GM23338 (cell line): ENCODE results near the gene TEX36. TPM values are rescaled to one million over a fixed set of nuclear protein-coding genes. Genes with fewer than 3 reads are reported as not detected.

Experiments
- ATAC-seq: fragments of 200-7000 bp; cut with Tn5 transposase; 3 replicates; pipeline ENCODE4 v1.9.1; 2020
- DNase-seq: peaks from one replicate; pipeline ENCODE4 v3.0.0-alpha.2; 2015; ENCODE audit warnings: low spot score
- H2AFZ ChIP-seq: fragments of 200-600 bp; sonication (generic); 2 replicates; pipeline ENCODE4 v1.8.0; 2016; ENCODE audit warnings: antibody characterized with exemption, mild to moderate bottlenecking, moderate library complexity
- H3F3A ChIP-seq: fragments of 200-600 bp; sonication (generic); replicated peaks from 2 replicates; pipeline ENCODE4 v1.8.0; 2017; ENCODE audit warnings: antibody characterized with exemption, mixed run types, low read depth
- H3K27ac ChIP-seq: fragments of 200-600 bp; sonication (generic); 2 replicates; pipeline ENCODE4 v1.6.1; 2016; ENCODE audit warnings: low read depth
- H3K27me3 ChIP-seq: fragments of 200-600 bp; sonication (generic); 2 replicates; pipeline ENCODE4 v1.8.0; 2016; ENCODE audit warnings: mild to moderate bottlenecking, mixed run types, moderate library complexity; ENCODE audit not compliant: insufficient read depth
- H3K36me3 ChIP-seq: fragments of 200-600 bp; sonication (generic); 2 replicates; pipeline ENCODE4 v1.8.0; 2016; ENCODE audit warnings: mild to moderate bottlenecking; ENCODE audit not compliant: insufficient read depth
- H3K4me1 ChIP-seq: fragments of 200-600 bp; sonication (generic); 2 replicates; pipeline ENCODE4 v1.8.0; 2016; ENCODE audit warnings: mild to moderate bottlenecking, moderate library complexity; ENCODE audit not compliant: insufficient read depth
- H3K4me2 ChIP-seq: fragments of 200-600 bp; sonication (generic); 2 replicates; pipeline ENCODE4 v1.7.1; 2017; ENCODE audit warnings: mixed run types
- H3K4me3 ChIP-seq: fragments of 200-600 bp; sonication (generic); 2 replicates; pipeline ENCODE4 v1.6.1; 2016; ENCODE audit warnings: mixed run types
- H3K79me2 ChIP-seq: fragments of 200-600 bp; sonication (generic); replicated peaks from 2 replicates; pipeline ENCODE4 v1.8.0; 2017; ENCODE audit warnings: mild to moderate bottlenecking; ENCODE audit not compliant: insufficient read depth
- H3K9me2 ChIP-seq: fragments of 200-600 bp; sonication (generic); 2 replicates; pipeline ENCODE4 v1.8.0; 2017; ENCODE audit not compliant: insufficient read depth
- H4K20me1 ChIP-seq: fragments of 200-600 bp; sonication (generic); replicated peaks from 2 replicates; pipeline ENCODE4 v1.8.0; 2017; ENCODE audit warnings: mild to moderate bottlenecking; ENCODE audit not compliant: insufficient read depth
- H3K27ac Mint-ChIP-seq: 2 replicates; pipeline ENCODE4 v1.8.0; 2020; ENCODE audit warnings: inconsistent platforms, mild to moderate bottlenecking, moderate library complexity, mixed read lengths
- H3K27me3 Mint-ChIP-seq: 3 replicates; pipeline ENCODE4 v1.8.0; 2022; ENCODE audit warnings: low read depth, mild to moderate bottlenecking, moderate library complexity, mixed read lengths, inconsistent platforms; ENCODE audit not compliant: insufficient read depth, poor library complexity
- H3K36me3 Mint-ChIP-seq: 3 replicates; pipeline ENCODE4 v1.8.0; 2021; ENCODE audit warnings: low read depth, mild to moderate bottlenecking, inconsistent platforms, moderate library complexity, mixed read lengths
- H3K4me1 Mint-ChIP-seq: 3 replicates; pipeline ENCODE4 v1.8.0; 2020; ENCODE audit warnings: mild to moderate bottlenecking, inconsistent platforms, mixed read lengths
- H3K4me3 Mint-ChIP-seq: 3 replicates; pipeline ENCODE4 v1.8.0; 2021; ENCODE audit warnings: moderate library complexity, mild to moderate bottlenecking, inconsistent platforms, mixed read lengths
- H3K9me3 Mint-ChIP-seq: 3 replicates; pipeline ENCODE4 v1.8.0; 2020; ENCODE audit warnings: moderate library complexity, mild to moderate bottlenecking, inconsistent platforms, mixed read lengths
- CREB1 ChIP-seq: fragments of 250-450 bp; sonication (Bioruptor Pico); IDR thresholded peaks from 2 replicates; pipeline ENCODE4 v1.5.0; 2020; ENCODE audit warnings: low read depth, mild to moderate bottlenecking, moderate library complexity
- EZH2phosphoT487 ChIP-seq: fragments of 200-600 bp; sonication (generic); IDR thresholded peaks from one replicate; pipeline ENCODE4 v1.8.1; 2018; ENCODE audit warnings: antibody characterized with exemption; ENCODE audit not compliant: unreplicated experiment
- ZNF331 ChIP-seq: fragments of 250-450 bp; sonication (Bioruptor Pico); IDR thresholded peaks from 2 replicates; pipeline ENCODE4 v1.5.0; 2020; ENCODE audit warnings: low read depth, mild to moderate bottlenecking, moderate library complexity
- ZNF462 ChIP-seq: fragments of 250-450 bp; sonication (Bioruptor Pico); IDR thresholded peaks from 2 replicates; pipeline ENCODE4 v1.5.0; 2020; ENCODE audit warnings: mild to moderate bottlenecking, moderate library complexity
- polyA plus RNA-seq: library from polyadenylated mRNA; unstranded; fragments of >200 nt; fragmentation: Nextera tagmentation; extraction: Ambion mirVana; gene quantifications from 2 replicates; pipeline ENCODE4 v1.2.1, GENCODE V29; 2016
- total RNA-seq: library from RNA; depleted of rRNA; stranded (reverse); fragments of >200 nt; shearing (Covaris generic); gene quantifications from 2 replicates; pipeline ENCODE4 v1.2.3, GENCODE V29; 2014
- TF ChIP-seq, protein P1 (sequence below): IDR thresholded peaks from 2 replicates; pipeline ENCODE4 v1.6.1; 2016; ENCODE audit warnings: antibody characterized with exemption
- TF ChIP-seq, protein P2 (sequence below), 2 experiments: fragments of 200-600 bp in 1 of 2; sonication (generic) in 1 of 2; conservative IDR thresholded peaks; 2 replicates each; pipeline versions ENCODE4 v1.5.1 to v1.6.1; 2016 to 2017; ENCODE audit warnings: antibody characterized with exemption in 2 of 2, low read depth in 2 of 2, mild to moderate bottlenecking in 2 of 2, moderate library complexity in 1 of 2

The TEX36 gene
- total and polyA plus RNA-seq, 2 experiments from 2014 or later = not detected

GRCh38 chr10:125629758-125630376 is 53.1 kb downstream of the TEX36 start (continued):
- TF ChIP-seq ZNF462 (CRISPR knock-in tag) (no peak), ZNF331 (CRISPR knock-in tag) (no peak)

- Mint-ChIP-seq H3K27me3 (no peaks in the 10 kb centered on the region), H3K9me3 (no peaks in the 10 kb centered on the region; the same call in 1 of the 3 replicates), H3K4me1 (peaks cover 7% of the 10 kb centered on the region), H3K36me3 (no peaks in the 10 kb centered on the region), H3K4me3 (no peak overlapping the region), H3K27ac (no peak overlapping the region)
- no peak for DNase-seq
- H3K4me3 ChIP-seq = no peak overlapping the region
- no peaks in the 10 kb centered on the region for H4K20me1 ChIP-seq
- H3K27me3 ChIP-seq = no peaks in the 10 kb centered on the region
- H3K27ac ChIP-seq = no peak overlapping the region
- H3K36me3 ChIP-seq = no peaks in the 10 kb centered on the region
- no peak overlapping the region for H3K4me2 ChIP-seq
- no peaks in the 10 kb centered on the region for H3K9me2 ChIP-seq
- ATAC-seq = no peak
- H2AFZ ChIP-seq = no peak overlapping the region
- no peaks in the 10 kb centered on the region for H3K79me2 ChIP-seq
- no peaks in the 10 kb centered on the region for H3F3A ChIP-seq
- no peaks in the 10 kb centered on the region for H3K4me1 ChIP-seq
- TF ChIP-seq, protein P1, sequence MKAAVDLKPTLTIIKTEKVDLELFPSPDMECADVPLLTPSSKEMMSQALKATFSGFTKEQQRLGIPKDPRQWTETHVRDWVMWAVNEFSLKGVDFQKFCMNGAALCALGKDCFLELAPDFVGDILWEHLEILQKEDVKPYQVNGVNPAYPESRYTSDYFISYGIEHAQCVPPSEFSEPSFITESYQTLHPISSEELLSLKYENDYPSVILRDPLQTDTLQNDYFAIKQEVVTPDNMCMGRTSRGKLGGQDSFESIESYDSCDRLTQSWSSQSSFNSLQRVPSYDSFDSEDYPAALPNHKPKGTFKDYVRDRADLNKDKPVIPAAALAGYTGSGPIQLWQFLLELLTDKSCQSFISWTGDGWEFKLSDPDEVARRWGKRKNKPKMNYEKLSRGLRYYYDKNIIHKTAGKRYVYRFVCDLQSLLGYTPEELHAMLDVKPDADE = no peak
- TF ChIP-seq EZH2phosphoT487 = no peak
- TF ChIP-seq, protein P2, sequence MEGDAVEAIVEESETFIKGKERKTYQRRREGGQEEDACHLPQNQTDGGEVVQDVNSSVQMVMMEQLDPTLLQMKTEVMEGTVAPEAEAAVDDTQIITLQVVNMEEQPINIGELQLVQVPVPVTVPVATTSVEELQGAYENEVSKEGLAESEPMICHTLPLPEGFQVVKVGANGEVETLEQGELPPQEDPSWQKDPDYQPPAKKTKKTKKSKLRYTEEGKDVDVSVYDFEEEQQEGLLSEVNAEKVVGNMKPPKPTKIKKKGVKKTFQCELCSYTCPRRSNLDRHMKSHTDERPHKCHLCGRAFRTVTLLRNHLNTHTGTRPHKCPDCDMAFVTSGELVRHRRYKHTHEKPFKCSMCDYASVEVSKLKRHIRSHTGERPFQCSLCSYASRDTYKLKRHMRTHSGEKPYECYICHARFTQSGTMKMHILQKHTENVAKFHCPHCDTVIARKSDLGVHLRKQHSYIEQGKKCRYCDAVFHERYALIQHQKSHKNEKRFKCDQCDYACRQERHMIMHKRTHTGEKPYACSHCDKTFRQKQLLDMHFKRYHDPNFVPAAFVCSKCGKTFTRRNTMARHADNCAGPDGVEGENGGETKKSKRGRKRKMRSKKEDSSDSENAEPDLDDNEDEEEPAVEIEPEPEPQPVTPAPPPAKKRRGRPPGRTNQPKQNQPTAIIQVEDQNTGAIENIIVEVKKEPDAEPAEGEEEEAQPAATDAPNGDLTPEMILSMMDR (conservative IDR thresholded peaks at IDR 0.05; ENCODE audit: low read depth in 2 of 2) = no peak
- TF ChIP-seq CREB1 (CRISPR knock-in tag) = no peak
Observed at GRCh38 chr10:125628104-125629049, 54.6 kb downstream of the TEX36 start.
